Measurements from ENCODE around the gene FARP1.

Gene FARP1

GRCh38 chr13:98142380-98143156 is at the start of gene FARP1:
FARP1 (plus strand) TSS chr13:98143094; CDS start chr13:98213243, 70,149 bp downstream.
- DNase-seq = no peak

GRCh38 chr13:98094678-98095266 is 48.1 kb upstream of the FARP1 start:
- no peak for DNase-seq

DNA sequence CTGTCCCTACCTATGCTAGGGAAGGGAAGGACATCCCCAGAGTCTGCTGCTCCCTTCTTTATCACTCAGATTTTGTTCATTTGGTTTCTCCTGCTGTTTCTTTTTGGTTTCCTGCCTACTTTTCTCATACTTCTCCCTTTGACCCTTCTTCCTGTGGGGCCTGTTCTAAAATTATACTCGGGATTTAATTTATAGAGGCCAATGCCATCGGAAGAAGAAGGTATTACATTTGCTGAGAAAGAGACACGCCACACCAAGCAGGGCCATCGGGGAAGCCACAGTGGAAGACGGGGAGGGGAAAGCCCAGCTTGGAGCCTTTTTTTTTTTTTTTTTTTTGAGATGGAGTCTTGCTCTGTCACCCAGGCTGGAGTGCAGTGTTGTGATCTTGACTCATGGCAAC is 46.8 kb upstream of the FARP1 start:
- DNase-seq = no peak

DNA sequence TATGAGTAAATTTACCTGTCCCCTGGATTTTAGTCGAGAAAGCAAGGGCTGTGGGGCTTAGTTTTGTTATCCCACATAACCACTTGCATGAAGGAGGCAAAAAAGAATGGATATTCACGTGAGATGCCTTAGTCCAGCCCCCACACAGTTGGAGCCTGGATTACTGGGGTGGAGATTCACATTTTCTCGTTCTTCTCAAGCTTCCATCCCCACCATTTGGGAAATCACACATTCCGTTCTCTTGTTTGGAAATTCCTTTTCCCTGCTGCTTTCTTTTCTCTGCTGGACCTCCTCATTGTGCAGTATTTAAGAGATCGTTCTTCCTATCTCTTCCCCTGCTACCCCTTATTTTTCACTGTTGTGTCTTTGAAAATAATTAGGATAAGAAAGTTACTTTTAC is 45.1 kb upstream of the FARP1 start:
- DNase-seq = no peak

DNA sequence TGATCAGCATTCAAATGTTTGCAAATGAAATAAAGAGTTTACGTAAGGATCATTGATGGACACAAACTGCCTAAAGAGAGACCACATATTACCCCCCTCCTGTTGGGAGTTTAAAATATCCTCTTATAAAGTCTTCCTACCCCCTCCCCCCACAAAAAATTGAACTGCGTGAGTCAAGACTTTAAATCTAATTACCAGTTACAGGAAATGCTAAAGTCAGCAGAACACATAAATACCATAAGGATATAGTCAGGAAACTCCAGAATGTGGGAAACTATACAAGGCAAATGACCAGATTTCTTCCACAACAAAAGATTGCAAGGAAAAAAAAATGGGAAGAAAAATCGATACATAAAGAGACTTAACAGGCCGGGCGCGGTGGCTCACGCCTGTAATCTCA is 44.4 kb upstream of the FARP1 start:
- no peak for DNase-seq

GRCh38 chr13:98099627-98100026 is 43.3 kb upstream of the FARP1 start:
- no peak for DNase-seq

- no peak for DNase-seq
Measured at GRCh38 chr13:98100481-98100880, 42.4 kb upstream of the FARP1 start.

GRCh38 chr13:98103531-98103930 is 39.4 kb upstream of the FARP1 start:
- DNase-seq = no peak

DNA sequence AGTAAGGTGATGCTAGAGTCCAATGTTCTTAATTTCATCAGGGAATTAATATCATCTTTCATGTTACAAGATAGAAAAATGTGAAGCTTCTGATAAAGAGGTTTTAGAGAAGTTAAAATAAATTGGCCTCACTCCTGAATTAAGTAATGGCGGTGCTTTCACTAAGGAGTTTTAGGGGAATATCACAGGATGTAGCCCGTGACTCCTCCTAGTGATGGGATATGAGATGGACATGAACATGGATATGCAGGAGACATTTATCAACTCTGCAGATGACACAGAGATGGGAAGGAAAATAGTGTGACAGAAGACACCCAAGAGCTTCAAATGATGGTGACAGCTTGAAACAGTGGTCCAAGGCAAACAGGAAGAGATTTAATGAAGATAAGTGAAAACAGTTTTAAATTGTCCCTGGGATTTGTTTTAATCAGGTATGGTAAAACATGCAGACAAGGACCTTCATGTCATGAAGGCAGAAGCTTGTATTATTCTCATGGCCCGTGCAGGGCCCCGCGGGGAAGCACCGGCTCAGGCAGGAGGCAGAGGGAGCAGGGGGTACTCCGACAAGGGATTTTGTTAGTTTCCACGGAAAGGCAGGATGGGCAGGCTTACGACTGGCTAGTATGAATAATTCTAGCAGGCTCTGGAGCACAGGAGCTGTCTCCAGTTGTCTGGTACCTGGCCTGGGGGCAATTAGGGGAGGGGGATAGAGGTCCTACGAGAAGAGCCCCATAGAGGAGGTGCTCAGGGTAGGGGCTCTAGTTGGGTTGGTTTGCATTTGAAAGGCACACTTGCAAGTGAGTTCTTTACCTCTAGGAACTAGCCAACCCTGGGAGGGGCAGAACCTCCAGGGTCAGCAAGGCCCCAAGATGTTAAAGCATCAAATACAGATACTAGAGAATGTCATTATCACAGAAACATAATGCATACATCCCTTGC is 38.7 kb upstream of the FARP1 start:
- DNase-seq = no peak

GRCh38 chr13:98105929-98106336 is 37.0 kb upstream of the FARP1 start:
- no peak for DNase-seq

- DNase-seq = no peak
Measured at GRCh38 chr13:98108341-98108740, 34.6 kb upstream of the FARP1 start.

DNA sequence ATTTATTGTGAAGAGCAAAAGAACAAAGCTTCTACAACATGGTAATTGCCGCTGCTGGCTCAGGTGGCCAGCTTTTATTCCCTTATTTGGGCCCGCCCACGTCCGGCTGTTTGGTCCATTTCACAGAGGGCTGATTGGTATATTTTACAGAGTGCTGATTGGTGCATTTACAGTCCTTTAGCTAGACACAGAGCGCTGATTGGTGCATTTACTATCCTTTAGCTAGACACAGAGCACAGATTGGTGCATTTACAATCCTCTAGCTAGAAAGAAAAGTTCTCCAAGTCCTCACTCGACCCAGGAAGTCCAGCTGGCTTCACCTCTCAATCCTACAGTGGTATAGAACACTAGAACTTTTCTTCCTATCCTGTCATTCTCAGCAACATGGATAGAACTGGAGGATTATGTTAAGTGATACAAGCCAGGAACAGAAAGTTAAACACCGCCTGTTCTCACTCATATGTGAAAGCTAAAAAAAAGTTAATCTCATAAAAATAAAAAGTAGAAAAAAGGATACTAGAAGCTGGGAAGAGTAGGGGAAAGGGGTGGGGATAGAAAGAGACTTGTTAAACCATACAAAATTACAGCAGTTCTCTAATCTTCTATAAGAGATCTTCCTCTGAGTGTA is 33.6 kb upstream of the FARP1 start:
- DNase-seq = no peak

DNA sequence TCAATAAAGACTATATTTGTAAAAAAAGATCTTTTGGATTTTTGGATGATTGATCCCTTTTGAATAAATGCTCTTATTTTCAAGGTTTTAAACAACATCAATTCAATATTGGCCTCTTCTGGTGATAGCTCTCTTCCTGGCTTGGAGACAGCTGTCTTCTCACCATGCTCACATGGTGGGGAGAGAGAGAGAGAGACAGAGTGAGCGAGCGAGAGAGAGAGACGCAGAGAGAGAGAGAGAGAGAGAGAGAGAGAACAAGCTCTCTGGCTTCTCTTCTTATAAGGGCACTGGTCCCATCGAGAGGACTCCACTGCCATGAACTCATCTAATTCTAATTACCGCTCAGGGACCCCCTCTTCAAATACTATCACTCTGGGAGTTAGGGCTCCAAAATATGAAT is 32.1 kb upstream of the FARP1 start:
- DNase-seq = no peak

- DNase-seq = no peak
Measured at GRCh38 chr13:98111168-98112098, 31.5 kb upstream of the FARP1 start.

DNA sequence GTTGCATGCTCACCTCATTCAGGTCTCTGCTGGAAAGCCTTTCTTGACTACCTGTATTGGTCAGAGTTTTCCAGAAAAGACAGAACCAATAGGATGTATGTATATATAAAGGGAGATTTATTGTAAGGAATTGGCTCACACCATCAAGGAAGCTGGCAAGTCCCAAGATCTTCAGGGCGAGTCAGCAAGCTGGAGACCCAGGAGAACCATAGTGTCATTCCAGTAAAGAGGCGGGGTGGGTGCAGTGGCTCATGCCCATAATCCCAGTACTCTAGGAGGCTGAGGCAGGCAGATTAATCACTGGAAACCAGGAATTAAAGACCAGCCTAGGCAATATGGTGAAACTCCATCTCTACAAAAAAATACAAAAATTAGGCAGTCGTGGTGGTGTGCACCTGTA is 30.4 kb upstream of the FARP1 start:
- no peak for DNase-seq

DNA sequence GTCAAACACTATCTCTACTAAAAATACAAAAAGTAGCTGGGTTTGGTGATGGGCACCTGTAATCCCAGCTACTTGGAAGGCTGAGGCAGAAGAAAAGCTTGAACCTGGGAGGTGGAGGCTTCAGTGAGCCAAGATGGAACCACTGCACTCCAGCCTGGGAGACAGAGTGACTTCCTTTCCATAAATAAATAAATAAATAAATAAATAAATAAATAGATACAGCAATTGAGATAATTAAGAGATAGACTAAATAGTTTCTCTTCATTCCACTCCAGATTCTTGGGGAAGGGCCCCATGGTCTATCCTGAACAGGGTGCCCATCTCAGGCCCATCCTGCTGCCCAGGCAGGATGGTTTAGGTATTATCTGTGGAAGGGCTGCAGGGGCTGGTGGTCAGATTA is 24.0 kb upstream of the FARP1 start:
- DNase-seq = no peak

DNA sequence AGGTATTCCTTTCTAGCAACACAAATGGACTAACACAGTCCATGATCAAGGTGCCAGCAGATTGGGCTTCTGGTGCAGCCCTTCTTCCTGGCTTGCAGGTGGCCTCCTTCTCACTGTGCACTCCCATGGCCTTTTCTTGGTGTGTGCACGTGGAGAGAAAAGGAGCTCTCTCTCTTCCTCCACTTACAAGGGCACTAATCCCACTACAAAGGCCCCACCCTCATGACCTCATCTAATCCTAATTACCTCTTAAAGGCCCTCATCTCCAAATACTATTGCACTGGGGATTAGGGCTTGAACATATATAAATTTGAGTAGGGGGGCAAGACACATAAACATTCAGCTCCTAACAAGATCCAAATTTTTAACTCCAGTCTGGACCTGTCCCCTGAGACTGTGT is 19.7 kb upstream of the FARP1 start:
- DNase-seq = no peak

DNA sequence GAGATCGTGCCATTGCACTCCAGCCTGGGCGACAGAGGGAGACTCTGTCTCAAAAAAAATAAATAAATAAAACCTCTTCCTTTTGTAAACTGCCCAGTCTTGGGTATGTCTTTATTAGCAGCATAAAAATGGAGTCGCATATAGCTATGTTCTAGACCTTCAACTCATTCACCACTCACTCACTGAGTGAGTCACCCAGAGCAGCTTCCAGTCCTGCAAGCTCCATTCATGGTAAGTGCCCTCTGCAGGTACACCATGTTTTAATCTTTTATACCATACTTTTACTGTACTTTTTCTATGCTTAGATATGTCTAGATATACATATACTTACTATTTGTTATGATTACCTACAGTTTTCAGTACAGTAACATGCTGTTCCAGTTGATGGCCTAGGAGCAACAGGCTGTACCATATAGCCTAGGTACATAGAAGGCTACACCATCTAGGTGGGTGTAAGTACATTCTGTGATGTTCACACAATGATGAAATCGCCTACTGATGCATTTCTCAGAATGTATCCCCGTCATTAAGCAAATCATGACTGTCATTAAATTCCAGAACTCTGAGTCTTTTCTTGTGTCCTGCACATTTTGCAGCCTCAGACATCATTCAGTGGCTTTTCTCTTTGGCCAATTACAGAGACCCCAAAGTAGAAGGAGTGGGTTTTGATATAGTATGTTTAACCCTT is 13.7 kb upstream of the FARP1 start:
- DNase-seq = no peak

DNA sequence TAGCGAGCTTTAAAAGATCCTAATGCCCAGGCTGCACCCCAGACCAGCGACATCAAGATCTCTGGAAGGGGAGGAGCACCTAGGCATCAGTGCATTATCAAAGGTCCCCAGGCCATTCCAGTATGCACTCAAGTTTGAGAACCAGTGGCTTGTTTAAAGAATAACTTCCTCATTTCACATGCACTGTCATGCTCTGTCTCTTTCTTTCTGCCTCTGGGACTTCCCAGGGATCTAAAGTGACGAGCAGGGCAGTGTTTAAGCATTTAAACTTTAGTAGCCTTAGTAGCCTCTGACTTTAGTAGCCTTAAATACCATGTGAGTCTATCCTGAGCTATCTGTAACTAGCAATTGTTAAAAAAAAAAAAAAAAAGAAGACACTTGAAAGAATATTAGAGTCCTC is 8.9 kb upstream of the FARP1 start:
- no peak for DNase-seq

GRCh38 chr13:98134901-98135300 is 8.0 kb upstream of the FARP1 start:
- DNase-seq = no peak

- DNase-seq = no peak
Measured at GRCh38 chr13:98141091-98141490, 1.8 kb upstream of the FARP1 start.

Data from NCI-H1436 treated with DMSO at 0.1 percent for 48 hours (cell line).